Neutrophil (primary cell): ENCODE results near the gene PHC2.

Experiments
- H3K27ac ChIP-seq: fragments of 200-600 bp; sonication (generic); 2 replicates; pipeline ENCODE4 v1.5.1; 2016; ENCODE audit warnings: mild to moderate bottlenecking, moderate library complexity
- H3K27me3 ChIP-seq: fragments of 200-600 bp; sonication (generic); 2 replicates; pipeline ENCODE4 v1.6.0; 2016; ENCODE audit warnings: mild to moderate bottlenecking
- H3K36me3 ChIP-seq: fragments of 200-600 bp; sonication (generic); 2 replicates; pipeline ENCODE4 v1.5.1; 2017
- H3K4me1 ChIP-seq, 2 experiments: fragments of 200-600 bp in 1 of 2; sonication (generic) in 1 of 2; 1 replicate in 1 of 2; 2 replicates in 1 of 2; pipeline versions ENCODE4 v1.5.1 to v1.6.1; 2013 to 2016; ENCODE audit warnings: low read depth in 1 of 2, low read length in 1 of 2, mild to moderate bottlenecking in 1 of 2, moderate library complexity in 1 of 2; ENCODE audit not compliant: control insufficient read depth in 1 of 2, insufficient read depth in 1 of 2
- H3K4me3 ChIP-seq, 2 experiments: fragments of 200-600 bp in 1 of 2; sonication (generic) in 1 of 2; 1 replicate in 1 of 2; 2 replicates in 1 of 2; pipeline ENCODE4 v1.5.1; 2013 to 2016; ENCODE audit warnings: low read depth in 1 of 2, low read length in 1 of 2, mild to moderate bottlenecking in 1 of 2, moderate library complexity in 1 of 2
- H3K9me3 ChIP-seq: fragments of 200-600 bp; sonication (generic); 2 replicates; pipeline ENCODE4 v1.5.1; 2016
- CTCF ChIP-seq: fragments of 200-600 bp; sonication (generic); IDR thresholded peaks from 2 replicates; pipeline ENCODE4 v1.5.1; 2016; ENCODE audit warnings: antibody characterized with exemption

Gene PHC2

GRCh38 chr1:33418811-33419210, 12.1 kb downstream of the PHC2 start:
- Histone ChIP-seq H3K36me3 (no peaks in the 10 kb centered on the region), H3K9me3 (no peaks in the 10 kb centered on the region), H3K4me3 (no peak overlapping the region), H3K27me3 (no peaks in the 10 kb centered on the region), H3K27ac (no peak overlapping the region), H3K4me1 (no peaks in the 10 kb centered on the region)
- TF ChIP-seq CTCF = no peak

- no peak for TF ChIP-seq CTCF
- no peaks in the 10 kb centered on the region for H3K4me1 ChIP-seq
- no peaks in the 10 kb centered on the region for H3K36me3 ChIP-seq
- no peak overlapping the region for H3K4me3 ChIP-seq
- no peak overlapping the region for H3K27ac ChIP-seq
- no peaks in the 10 kb centered on the region for H3K27me3 ChIP-seq
- H3K9me3 ChIP-seq = no peaks in the 10 kb centered on the region
Measured at GRCh38 chr1:33414879-33415278, 16.0 kb downstream of the PHC2 start.

GRCh38 chr1:33410091-33410701, 20.7 kb downstream of the PHC2 start:
- H3K27me3 ChIP-seq = no peaks in the 10 kb centered on the region
- H3K27ac ChIP-seq = no peak overlapping the region
- no peak overlapping the region for H3K4me3 ChIP-seq
- H3K9me3 ChIP-seq = no peaks in the 10 kb centered on the region
- no peaks in the 10 kb centered on the region for H3K36me3 ChIP-seq
- no peaks in the 10 kb centered on the region for H3K4me1 ChIP-seq
- TF ChIP-seq CTCF = no peak

GRCh38 chr1:33408093-33408436, 22.8 kb downstream of the PHC2 start:
- H3K36me3 ChIP-seq = no peaks in the 10 kb centered on the region
- no peaks in the 10 kb centered on the region for H3K4me1 ChIP-seq
- H3K27me3 ChIP-seq = no peaks in the 10 kb centered on the region
- H3K9me3 ChIP-seq = no peaks in the 10 kb centered on the region
- no peak overlapping the region for H3K27ac ChIP-seq
- no peak for TF ChIP-seq CTCF
- H3K4me3 ChIP-seq = no peak overlapping the region

GRCh38 chr1:33407352-33408092, 23.4 kb downstream of the PHC2 start:
- no peaks in the 10 kb centered on the region for H3K9me3 ChIP-seq

More at GRCh38 chr1:33407352-33408092, 23.4 kb downstream of the PHC2 start:
- Histone ChIP-seq H3K27ac (no peak overlapping the region), H3K36me3 (no peaks in the 10 kb centered on the region), H3K4me3 (no peak overlapping the region), H3K27me3 (no peaks in the 10 kb centered on the region), H3K4me1 (no peaks in the 10 kb centered on the region)
- no peak for TF ChIP-seq CTCF
